GM23338 (cell line): ENCODE measurements around the gene FHDC1. TPM values are rescaled to one million over a fixed set of nuclear protein-coding genes. Genes with fewer than 3 reads are reported as not detected.

Experiments used
- polyA plus RNA-seq: library from polyadenylated mRNA; unstranded; fragments of >200 nt; fragmentation: Nextera tagmentation; extraction: Ambion mirVana; gene quantifications from 2 replicates; pipeline ENCODE4 v1.2.1, GENCODE V29; 2016
- total RNA-seq: library from RNA; depleted of rRNA; stranded (reverse); fragments of >200 nt; shearing (Covaris generic); gene quantifications from 2 replicates; pipeline ENCODE4 v1.2.3, GENCODE V29; 2014
- TF ChIP-seq, protein P1 (sequence below): fragments of 250-450 bp; sonication (Bioruptor Pico); IDR thresholded peaks from 2 replicates; pipeline ENCODE4 v1.5.0; 2020; ENCODE audit warnings: mild to moderate bottlenecking, moderate library complexity
- TF ChIP-seq, protein P2 (sequence below): IDR thresholded peaks from one replicate; pipeline ENCODE4 v1.6.1; 2018; ENCODE audit warnings: antibody characterized with exemption; ENCODE audit not compliant: unreplicated experiment
- TF ChIP-seq, protein P3 (sequence below): IDR thresholded peaks from 2 replicates; pipeline ENCODE4 v1.6.1; 2016; ENCODE audit warnings: antibody characterized with exemption

Gene FHDC1
- total and polyA plus RNA-seq, 2 experiments from 2014 or later = 9.5 to 22.8 TPM

DNA sequence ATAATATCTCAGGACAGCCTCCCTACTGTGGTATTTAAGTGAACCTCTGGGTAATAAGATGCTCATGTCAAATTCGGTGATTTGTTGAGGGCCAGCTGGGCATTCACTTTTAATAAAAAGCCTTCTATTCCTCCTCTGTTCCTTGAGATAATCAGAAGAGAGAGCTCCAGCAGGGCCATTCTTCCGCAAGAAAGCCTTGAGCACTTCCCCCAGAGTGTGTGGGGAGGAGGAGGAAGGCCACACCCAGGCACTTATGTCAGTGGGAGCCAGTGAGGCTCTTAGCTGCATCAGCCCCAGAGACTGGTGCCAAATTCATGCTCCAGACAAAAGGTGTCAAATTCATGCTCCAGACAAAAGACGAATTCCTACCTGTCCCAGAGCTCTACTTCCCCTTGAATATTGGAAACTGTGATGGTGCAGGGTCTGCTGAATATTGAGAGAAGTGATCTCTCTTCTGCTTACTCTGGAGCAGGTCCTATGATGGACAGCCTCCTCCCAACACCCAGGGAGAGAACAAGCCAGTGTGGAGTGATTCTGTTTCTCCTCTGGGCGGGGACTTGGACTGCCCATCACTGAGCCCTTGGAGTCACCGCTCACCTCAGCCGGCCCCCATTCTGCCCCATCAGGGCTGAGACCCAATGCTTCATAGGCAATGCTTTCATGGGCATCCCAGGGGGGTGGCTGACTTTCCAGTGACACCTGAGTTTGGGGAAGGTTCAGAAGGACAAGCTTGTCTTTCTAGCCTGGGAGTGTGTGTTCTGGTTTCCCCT, 68.1 kb downstream of the FHDC1 start (continued):
- TF ChIP-seq, protein P1, sequence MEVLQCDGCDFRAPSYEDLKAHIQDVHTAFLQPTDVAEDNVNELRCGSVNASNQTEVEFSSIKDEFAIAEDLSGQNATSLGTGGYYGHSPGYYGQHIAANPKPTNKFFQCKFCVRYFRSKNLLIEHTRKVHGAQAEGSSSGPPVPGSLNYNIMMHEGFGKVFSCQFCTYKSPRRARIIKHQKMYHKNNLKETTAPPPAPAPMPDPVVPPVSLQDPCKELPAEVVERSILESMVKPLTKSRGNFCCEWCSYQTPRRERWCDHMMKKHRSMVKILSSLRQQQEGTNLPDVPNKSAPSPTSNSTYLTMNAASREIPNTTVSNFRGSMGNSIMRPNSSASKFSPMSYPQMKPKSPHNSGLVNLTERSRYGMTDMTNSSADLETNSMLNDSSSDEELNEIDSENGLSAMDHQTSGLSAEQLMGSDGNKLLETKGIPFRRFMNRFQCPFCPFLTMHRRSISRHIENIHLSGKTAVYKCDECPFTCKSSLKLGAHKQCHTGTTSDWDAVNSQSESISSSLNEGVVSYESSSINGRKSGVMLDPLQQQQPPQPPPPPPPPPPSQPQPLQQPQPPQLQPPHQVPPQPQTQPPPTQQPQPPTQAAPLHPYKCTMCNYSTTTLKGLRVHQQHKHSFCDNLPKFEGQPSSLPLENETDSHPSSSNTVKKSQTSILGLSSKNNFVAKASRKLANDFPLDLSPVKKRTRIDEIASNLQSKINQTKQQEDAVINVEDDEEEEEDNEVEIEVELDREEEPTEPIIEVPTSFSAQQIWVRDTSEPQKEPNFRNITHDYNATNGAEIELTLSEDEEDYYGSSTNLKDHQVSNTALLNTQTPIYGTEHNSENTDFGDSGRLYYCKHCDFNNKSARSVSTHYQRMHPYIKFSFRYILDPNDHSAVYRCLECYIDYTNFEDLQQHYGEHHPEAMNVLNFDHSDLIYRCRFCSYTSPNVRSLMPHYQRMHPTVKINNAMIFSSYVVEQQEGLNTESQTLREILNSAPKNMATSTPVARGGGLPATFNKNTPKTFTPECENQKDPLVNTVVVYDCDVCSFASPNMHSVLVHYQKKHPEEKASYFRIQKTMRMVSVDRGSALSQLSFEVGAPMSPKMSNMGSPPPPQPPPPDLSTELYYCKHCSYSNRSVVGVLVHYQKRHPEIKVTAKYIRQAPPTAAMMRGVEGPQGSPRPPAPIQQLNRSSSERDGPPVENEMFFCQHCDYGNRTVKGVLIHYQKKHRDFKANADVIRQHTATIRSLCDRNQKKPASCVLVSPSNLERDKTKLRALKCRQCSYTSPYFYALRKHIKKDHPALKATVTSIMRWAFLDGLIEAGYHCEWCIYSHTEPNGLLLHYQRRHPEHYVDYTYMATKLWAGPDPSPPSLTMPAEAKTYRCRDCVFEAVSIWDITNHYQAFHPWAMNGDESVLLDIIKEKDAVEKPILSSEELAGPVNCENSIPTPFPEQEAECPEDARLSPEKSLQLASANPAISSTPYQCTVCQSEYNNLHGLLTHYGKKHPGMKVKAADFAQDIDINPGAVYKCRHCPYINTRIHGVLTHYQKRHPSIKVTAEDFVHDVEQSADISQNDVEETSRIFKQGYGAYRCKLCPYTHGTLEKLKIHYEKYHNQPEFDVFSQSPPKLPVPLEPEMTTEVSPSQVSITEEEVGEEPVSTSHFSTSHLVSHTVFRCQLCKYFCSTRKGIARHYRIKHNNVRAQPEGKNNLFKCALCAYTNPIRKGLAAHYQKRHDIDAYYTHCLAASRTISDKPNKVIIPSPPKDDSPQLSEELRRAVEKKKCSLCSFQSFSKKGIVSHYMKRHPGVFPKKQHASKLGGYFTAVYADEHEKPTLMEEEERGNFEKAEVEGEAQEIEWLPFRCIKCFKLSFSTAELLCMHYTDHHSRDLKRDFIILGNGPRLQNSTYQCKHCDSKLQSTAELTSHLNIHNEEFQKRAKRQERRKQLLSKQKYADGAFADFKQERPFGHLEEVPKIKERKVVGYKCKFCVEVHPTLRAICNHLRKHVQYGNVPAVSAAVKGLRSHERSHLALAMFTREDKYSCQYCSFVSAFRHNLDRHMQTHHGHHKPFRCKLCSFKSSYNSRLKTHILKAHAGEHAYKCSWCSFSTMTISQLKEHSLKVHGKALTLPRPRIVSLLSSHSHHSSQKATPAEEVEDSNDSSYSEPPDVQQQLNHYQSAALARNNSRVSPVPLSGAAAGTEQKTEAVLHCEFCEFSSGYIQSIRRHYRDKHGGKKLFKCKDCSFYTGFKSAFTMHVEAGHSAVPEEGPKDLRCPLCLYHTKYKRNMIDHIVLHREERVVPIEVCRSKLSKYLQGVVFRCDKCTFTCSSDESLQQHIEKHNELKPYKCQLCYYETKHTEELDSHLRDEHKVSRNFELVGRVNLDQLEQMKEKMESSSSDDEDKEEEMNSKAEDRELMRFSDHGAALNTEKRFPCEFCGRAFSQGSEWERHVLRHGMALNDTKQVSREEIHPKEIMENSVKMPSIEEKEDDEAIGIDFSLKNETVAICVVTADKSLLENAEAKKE (CRISPR knock-in tag) = no peak
- TF ChIP-seq, protein P2, sequence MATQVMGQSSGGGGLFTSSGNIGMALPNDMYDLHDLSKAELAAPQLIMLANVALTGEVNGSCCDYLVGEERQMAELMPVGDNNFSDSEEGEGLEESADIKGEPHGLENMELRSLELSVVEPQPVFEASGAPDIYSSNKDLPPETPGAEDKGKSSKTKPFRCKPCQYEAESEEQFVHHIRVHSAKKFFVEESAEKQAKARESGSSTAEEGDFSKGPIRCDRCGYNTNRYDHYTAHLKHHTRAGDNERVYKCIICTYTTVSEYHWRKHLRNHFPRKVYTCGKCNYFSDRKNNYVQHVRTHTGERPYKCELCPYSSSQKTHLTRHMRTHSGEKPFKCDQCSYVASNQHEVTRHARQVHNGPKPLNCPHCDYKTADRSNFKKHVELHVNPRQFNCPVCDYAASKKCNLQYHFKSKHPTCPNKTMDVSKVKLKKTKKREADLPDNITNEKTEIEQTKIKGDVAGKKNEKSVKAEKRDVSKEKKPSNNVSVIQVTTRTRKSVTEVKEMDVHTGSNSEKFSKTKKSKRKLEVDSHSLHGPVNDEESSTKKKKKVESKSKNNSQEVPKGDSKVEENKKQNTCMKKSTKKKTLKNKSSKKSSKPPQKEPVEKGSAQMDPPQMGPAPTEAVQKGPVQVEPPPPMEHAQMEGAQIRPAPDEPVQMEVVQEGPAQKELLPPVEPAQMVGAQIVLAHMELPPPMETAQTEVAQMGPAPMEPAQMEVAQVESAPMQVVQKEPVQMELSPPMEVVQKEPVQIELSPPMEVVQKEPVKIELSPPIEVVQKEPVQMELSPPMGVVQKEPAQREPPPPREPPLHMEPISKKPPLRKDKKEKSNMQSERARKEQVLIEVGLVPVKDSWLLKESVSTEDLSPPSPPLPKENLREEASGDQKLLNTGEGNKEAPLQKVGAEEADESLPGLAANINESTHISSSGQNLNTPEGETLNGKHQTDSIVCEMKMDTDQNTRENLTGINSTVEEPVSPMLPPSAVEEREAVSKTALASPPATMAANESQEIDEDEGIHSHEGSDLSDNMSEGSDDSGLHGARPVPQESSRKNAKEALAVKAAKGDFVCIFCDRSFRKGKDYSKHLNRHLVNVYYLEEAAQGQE = no peak
- TF ChIP-seq, protein P3, sequence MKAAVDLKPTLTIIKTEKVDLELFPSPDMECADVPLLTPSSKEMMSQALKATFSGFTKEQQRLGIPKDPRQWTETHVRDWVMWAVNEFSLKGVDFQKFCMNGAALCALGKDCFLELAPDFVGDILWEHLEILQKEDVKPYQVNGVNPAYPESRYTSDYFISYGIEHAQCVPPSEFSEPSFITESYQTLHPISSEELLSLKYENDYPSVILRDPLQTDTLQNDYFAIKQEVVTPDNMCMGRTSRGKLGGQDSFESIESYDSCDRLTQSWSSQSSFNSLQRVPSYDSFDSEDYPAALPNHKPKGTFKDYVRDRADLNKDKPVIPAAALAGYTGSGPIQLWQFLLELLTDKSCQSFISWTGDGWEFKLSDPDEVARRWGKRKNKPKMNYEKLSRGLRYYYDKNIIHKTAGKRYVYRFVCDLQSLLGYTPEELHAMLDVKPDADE = no peak
